ENCODE results near the gene SLTM.

Gene SLTM

DNA sequence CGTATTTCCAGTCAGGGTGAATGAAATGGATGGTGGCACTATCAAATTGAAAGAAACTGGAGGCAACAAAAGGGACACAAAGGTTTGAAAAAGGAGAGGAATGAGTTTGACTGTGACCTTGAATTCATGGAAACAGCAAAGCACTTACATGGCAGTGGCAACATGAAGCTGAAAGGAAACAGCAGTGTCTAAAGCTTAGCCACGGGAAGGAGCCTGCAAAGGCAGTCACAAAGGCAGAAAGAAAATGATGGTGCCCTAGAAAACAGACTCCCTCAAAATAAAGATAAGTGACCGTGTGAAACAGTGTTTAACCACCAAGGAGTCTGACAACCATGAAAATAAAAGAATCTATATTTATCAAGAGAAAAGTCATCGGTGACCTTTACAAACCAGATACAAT is 51.2 kb downstream of the SLTM start:
- TF ChIP-seq, protein P1, sequence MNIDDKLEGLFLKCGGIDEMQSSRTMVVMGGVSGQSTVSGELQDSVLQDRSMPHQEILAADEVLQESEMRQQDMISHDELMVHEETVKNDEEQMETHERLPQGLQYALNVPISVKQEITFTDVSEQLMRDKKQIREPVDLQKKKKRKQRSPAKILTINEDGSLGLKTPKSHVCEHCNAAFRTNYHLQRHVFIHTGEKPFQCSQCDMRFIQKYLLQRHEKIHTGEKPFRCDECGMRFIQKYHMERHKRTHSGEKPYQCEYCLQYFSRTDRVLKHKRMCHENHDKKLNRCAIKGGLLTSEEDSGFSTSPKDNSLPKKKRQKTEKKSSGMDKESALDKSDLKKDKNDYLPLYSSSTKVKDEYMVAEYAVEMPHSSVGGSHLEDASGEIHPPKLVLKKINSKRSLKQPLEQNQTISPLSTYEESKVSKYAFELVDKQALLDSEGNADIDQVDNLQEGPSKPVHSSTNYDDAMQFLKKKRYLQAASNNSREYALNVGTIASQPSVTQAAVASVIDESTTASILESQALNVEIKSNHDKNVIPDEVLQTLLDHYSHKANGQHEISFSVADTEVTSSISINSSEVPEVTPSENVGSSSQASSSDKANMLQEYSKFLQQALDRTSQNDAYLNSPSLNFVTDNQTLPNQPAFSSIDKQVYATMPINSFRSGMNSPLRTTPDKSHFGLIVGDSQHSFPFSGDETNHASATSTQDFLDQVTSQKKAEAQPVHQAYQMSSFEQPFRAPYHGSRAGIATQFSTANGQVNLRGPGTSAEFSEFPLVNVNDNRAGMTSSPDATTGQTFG (tag by site-specific recombination; IDR thresholded peaks at IDR 0.05; ENCODE audit: borderline replicate concordance) = no peak
- TF ChIP-seq, protein P2, sequence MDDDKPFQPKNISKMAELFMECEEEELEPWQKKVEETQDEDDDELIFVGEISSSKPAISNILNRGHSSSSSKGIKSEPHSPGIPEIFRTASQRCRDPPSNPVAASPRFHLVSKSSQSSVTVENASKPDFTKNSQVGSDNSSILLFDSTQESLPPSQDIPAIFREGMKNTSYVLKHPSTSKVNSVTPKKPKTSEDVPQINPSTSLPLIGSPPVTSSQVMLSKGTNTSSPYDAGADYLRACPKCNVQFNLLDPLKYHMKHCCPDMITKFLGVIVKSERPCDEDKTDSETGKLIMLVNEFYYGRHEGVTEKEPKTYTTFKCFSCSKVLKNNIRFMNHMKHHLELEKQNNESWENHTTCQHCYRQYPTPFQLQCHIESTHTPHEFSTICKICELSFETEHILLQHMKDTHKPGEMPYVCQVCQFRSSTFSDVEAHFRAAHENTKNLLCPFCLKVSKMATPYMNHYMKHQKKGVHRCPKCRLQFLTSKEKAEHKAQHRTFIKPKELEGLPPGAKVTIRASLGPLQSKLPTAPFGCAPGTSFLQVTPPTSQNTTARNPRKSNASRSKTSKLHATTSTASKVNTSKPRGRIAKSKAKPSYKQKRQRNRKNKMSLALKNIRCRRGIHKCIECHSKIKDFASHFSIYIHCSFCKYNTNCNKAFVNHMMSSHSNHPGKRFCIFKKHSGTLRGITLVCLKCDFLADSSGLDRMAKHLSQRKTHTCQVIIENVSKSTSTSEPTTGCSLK (tag by site-specific recombination; IDR thresholded peaks at IDR 0.05) = no peak
- Histone ChIP-seq H3K4me3 (ENCODE audit: low read depth, low read length) (no peak overlapping the region), H3K4me1 (ENCODE audit: control insufficient read depth, insufficient read depth, low read length) (no peaks in the 10 kb centered on the region), H3K36me3 (ENCODE audit: control insufficient read depth in 2 of 2, insufficient read depth in 1 of 2, low read length in 2 of 2) (peaks cover 38 to 85% of the 10 kb centered on the region in 2 experiments), H3K9me3 (ENCODE audit: control insufficient read depth, insufficient read depth, low read depth, low read length) (no peaks in the 10 kb centered on the region), H3K27ac (ENCODE audit: extremely low read depth, low read depth, low read length) (no peak overlapping the region)
- ChIA-PET CTCF (interaction anchor here (0.6 kb wide), 1 partner anchor 612 kb away, joined by 3 read pairs; no protein-coding TSS in a partner anchor), POLR2A (interaction anchor here (0.6 kb wide), 1 partner anchor 40 kb away, joined by 5 read pairs; no protein-coding TSS in a partner anchor)

DNA sequence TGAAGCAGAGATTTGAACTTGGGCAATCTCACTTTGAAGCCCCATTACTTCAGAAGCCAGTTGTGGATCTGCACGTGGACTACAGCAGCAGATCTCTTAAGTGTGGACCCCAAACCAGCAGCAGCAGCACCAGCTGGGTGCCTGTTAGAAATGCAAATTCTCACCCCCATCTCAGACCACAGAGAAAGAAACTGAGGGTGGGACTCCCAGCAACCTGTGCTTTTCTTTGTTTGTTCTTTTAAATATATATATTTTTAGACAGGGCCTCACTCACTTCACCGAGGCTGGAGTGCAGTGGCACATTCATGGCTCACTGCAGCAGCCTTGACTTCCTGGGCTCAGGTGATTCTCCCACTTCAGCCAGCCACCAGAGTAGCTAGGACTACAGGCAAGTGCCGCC is 53.2 kb downstream of the SLTM start:
- Histone ChIP-seq H3K4me1 (ENCODE audit: control insufficient read depth, insufficient read depth, low read length) (no peaks in the 10 kb centered on the region), H3K27ac (ENCODE audit: extremely low read depth, low read depth, low read length) (no peak overlapping the region), H3K4me3 (ENCODE audit: low read depth, low read length) (no peak overlapping the region), H3K36me3 (ENCODE audit: control insufficient read depth in 2 of 2, insufficient read depth in 1 of 2, low read length in 2 of 2) (peaks cover 24 to 69% of the 10 kb centered on the region in 2 experiments), H3K9me3 (ENCODE audit: control insufficient read depth, insufficient read depth, low read depth, low read length) (no peaks in the 10 kb centered on the region)
- POLR2A ChIA-PET = no interaction called here
- TF ChIP-seq, protein P3, sequence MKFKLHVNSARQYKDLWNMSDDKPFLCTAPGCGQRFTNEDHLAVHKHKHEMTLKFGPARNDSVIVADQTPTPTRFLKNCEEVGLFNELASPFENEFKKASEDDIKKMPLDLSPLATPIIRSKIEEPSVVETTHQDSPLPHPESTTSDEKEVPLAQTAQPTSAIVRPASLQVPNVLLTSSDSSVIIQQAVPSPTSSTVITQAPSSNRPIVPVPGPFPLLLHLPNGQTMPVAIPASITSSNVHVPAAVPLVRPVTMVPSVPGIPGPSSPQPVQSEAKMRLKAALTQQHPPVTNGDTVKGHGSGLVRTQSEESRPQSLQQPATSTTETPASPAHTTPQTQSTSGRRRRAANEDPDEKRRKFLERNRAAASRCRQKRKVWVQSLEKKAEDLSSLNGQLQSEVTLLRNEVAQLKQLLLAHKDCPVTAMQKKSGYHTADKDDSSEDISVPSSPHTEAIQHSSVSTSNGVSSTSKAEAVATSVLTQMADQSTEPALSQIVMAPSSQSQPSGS (tag by site-specific recombination; IDR thresholded peaks at IDR 0.05; ENCODE audit: low read depth) = no peak
- TF ChIP-seq, protein P4, sequence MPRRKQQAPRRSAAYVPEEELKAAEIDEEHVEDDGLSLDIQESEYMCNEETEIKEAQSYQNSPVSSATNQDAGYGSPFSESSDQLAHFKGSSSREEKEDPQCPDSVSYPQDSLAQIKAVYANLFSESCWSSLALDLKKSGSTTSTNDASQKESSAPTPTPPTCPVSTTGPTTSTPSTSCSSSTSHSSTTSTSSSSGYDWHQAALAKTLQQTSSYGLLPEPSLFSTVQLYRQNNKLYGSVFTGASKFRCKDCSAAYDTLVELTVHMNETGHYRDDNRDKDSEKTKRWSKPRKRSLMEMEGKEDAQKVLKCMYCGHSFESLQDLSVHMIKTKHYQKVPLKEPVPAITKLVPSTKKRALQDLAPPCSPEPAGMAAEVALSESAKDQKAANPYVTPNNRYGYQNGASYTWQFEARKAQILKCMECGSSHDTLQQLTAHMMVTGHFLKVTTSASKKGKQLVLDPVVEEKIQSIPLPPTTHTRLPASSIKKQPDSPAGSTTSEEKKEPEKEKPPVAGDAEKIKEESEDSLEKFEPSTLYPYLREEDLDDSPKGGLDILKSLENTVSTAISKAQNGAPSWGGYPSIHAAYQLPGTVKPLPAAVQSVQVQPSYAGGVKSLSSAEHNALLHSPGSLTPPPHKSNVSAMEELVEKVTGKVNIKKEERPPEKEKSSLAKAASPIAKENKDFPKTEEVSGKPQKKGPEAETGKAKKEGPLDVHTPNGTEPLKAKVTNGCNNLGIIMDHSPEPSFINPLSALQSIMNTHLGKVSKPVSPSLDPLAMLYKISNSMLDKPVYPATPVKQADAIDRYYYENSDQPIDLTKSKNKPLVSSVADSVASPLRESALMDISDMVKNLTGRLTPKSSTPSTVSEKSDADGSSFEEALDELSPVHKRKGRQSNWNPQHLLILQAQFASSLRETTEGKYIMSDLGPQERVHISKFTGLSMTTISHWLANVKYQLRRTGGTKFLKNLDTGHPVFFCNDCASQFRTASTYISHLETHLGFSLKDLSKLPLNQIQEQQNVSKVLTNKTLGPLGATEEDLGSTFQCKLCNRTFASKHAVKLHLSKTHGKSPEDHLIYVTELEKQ (tag by site-specific recombination; IDR thresholded peaks at IDR 0.05; ENCODE audit: borderline replicate concordance) = no peak
- TF ChIP-seq ZNF629 (tag by site-specific recombination; IDR thresholded peaks at IDR 0.05) (no peak), FEZF1 (tag by site-specific recombination; IDR thresholded peaks at IDR 0.05) (no peak), ZFP37 (tag by site-specific recombination; IDR thresholded peaks at IDR 0.05) (no peak), ZNF610 (tag by site-specific recombination; IDR thresholded peaks at IDR 0.05; ENCODE audit: borderline replicate concordance) (no peak), ZNF175 (tag by site-specific recombination; IDR thresholded peaks at IDR 0.05) (no peak), GLIS1 (tag by site-specific recombination; IDR thresholded peaks at IDR 0.05) (no peak)
- TF ChIP-seq, protein P1 (tag by site-specific recombination; IDR thresholded peaks at IDR 0.05; ENCODE audit: borderline replicate concordance) = no peak
- CTCF ChIA-PET = interaction anchor here (1.3 kb wide), 1 partner anchor 653 kb away, joined by 3 read pairs; no protein-coding TSS in a partner anchor

All from HEK293 (cell line).